ENCODE data around the gene TTC24. TPM values are rescaled to one million over a fixed set of nuclear protein-coding genes. Genes with fewer than 3 reads are reported as not detected.
A peak's percentile ranks its signal among the peaks of the same experiment; 100 is the strongest.

TTC24 gene
- total and polyA plus RNA-seq, 10 of the 15 experiments (the other 5 are each of a cell fraction or from before 2014, with no cell fraction given): 0.05 to 6.4 (median 2.9) TPM; not detected in 1

DNA sequence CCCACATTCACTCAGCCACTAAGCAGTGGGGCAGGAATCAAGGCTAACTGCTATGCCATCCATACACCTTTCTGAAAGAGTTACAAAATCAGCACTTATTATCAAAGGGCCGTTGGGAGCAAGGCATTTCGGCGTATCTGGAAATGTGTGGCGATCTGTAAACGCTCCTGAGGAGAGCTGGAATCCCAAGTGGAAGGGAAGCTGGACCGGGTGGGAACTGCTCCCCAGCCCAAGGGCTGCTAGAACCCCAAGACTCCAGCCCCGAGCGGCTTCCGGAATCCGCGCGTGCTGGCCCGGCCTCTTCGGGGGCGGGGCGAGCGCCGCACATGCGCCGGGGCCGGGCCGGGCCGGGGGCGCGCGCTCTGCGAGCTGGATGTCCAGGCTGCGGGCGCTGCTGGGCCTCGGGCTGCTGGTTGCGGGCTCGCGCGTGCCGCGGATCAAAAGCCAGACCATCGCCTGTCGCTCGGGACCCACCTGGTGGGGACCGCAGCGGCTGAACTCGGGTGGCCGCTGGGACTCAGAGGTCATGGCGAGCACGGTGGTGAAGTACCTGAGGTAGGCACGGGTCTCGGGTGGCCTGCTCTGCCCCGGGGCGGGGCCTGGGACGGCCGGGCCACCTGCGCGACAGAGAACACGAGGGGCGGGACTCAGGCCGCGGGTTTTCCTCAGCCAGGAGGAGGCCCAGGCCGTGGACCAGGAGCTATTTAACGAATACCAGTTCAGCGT, 12.1 kb downstream of the TTC24 start, which contains the start of gene NAXE:
NAXE (plus strand) TSS at position 345 of the 726 bp plus-strand sequence; CDS start at position 374, 29 bp downstream.
- Histone ChIP-seq H3K4me3 (peak within 1 kb of the TSS; percentile 89), H3K36me3 (ENCODE audit: control insufficient read depth in 2 of 2, insufficient read depth in 2 of 2, low read length in 1 of 2) (peaks cover 17 to 20% of the 10 kb centered on the region in 2 experiments; a peak in 3 of 4 replicates), H2AFZ (ENCODE audit: control insufficient read depth, low read depth, low read length) (peak within 1 kb of the TSS; percentile 97), H3K27ac (ENCODE audit: control insufficient read depth, insufficient read depth) (peak within 1 kb of the TSS; percentile 86), H3K4me1 (ENCODE audit: control insufficient read depth, insufficient read depth, low read length) (peaks cover 5% of the 10 kb centered on the region), H3K4me2 (ENCODE audit: control insufficient read depth, insufficient read depth) (peak within 1 kb of the TSS; percentile 99), H3K27me3 (replicated peaks in 1 of 2; ENCODE audit: control insufficient read depth in 2 of 2, insufficient read depth in 2 of 2, low read length in 1 of 2) (no peaks in the 10 kb centered on the region), H4K20me1 (ENCODE audit: control insufficient read depth, insufficient read depth) (no peaks in the 10 kb centered on the region), H3K79me2 (ENCODE audit: control insufficient read depth, insufficient read depth, low read length) (peaks cover 9% of the 10 kb centered on the region), H3K9me3 (replicated peaks; ENCODE audit: control insufficient read depth, insufficient read depth, low read length) (no peaks in the 10 kb centered on the region), H3K9ac (ENCODE audit: control insufficient read depth, insufficient read depth, low read length) (peak within 1 kb of the TSS; percentile 79)
- POLR2A ChIA-PET: interaction anchor here (0.6 to 3.1 kb wide), 13 partner anchors 9 to 558 kb away, joined by 3 to 39 read pairs (median 5); partner anchors contain the start of genes GPATCH4, ISG20L2, MEF2D and METTL25B
- ATAC-seq (peak; percentile 97), DNase-seq (ENCODE audit: low read depth, low spot score) (no peak), FAIRE-seq (peak; percentile 44)
- WGBS (ENCODE audit: insufficient coverage, insufficient replicate concordance, low lambda C conversion rate, missing lambda C conversion rate): 1% methylated on average over 46 of the region's 60 CpGs
- RAD21 ChIA-PET (ENCODE audit: unreplicated experiment): interaction anchor here (0.6 to 2.2 kb wide), 15 partner anchors 10 to 206 kb away, joined by 3 to 18 read pairs (median 5); partner anchors contain the start of genes GPATCH4 and NES
- intact Hi-C loops (cut with micrococcal nuclease; ENCODE audit: unreplicated experiment): no loop called here
- in situ Hi-C loops (cut with MboI): no loop called here
- SMC1A ChIA-PET (ENCODE audit: uncharacterized antibody, unreplicated experiment): interaction anchor here (0.6 to 5.9 kb wide), 16 partner anchors 11 to 136 kb away, joined by 3 to 47 read pairs (median 4); partner anchors contain the start of genes GPATCH4, MEF2D and TTC24
- BruUV-seq (replicated peaks): no TSS peak
- CTCF ChIA-PET: interaction anchor here (0.7 to 4.6 kb wide), 25 partner anchors 9 to 235 kb away, joined by 3 to 49 read pairs (median 4); partner anchors contain the start of genes GPATCH4, ISG20L2 and METTL25B
- TF ChIP-seq, protein P1, sequence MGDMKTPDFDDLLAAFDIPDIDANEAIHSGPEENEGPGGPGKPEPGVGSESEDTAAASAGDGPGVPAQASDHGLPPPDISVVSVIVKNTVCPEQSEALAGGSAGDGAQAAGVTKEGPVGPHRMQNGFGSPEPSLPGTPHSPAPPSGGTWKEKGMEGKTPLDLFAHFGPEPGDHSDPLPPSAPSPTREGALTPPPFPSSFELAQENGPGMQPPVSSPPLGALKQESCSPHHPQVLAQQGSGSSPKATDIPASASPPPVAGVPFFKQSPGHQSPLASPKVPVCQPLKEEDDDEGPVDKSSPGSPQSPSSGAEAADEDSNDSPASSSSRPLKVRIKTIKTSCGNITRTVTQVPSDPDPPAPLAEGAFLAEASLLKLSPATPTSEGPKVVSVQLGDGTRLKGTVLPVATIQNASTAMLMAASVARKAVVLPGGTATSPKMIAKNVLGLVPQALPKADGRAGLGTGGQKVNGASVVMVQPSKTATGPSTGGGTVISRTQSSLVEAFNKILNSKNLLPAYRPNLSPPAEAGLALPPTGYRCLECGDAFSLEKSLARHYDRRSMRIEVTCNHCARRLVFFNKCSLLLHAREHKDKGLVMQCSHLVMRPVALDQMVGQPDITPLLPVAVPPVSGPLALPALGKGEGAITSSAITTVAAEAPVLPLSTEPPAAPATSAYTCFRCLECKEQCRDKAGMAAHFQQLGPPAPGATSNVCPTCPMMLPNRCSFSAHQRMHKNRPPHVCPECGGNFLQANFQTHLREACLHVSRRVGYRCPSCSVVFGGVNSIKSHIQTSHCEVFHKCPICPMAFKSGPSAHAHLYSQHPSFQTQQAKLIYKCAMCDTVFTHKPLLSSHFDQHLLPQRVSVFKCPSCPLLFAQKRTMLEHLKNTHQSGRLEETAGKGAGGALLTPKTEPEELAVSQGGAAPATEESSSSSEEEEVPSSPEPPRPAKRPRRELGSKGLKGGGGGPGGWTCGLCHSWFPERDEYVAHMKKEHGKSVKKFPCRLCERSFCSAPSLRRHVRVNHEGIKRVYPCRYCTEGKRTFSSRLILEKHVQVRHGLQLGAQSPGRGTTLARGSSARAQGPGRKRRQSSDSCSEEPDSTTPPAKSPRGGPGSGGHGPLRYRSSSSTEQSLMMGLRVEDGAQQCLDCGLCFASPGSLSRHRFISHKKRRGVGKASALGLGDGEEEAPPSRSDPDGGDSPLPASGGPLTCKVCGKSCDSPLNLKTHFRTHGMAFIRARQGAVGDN (IDR thresholded peaks at IDR 0.05): peak; percentile 51
- TF ChIP-seq, protein P2, sequence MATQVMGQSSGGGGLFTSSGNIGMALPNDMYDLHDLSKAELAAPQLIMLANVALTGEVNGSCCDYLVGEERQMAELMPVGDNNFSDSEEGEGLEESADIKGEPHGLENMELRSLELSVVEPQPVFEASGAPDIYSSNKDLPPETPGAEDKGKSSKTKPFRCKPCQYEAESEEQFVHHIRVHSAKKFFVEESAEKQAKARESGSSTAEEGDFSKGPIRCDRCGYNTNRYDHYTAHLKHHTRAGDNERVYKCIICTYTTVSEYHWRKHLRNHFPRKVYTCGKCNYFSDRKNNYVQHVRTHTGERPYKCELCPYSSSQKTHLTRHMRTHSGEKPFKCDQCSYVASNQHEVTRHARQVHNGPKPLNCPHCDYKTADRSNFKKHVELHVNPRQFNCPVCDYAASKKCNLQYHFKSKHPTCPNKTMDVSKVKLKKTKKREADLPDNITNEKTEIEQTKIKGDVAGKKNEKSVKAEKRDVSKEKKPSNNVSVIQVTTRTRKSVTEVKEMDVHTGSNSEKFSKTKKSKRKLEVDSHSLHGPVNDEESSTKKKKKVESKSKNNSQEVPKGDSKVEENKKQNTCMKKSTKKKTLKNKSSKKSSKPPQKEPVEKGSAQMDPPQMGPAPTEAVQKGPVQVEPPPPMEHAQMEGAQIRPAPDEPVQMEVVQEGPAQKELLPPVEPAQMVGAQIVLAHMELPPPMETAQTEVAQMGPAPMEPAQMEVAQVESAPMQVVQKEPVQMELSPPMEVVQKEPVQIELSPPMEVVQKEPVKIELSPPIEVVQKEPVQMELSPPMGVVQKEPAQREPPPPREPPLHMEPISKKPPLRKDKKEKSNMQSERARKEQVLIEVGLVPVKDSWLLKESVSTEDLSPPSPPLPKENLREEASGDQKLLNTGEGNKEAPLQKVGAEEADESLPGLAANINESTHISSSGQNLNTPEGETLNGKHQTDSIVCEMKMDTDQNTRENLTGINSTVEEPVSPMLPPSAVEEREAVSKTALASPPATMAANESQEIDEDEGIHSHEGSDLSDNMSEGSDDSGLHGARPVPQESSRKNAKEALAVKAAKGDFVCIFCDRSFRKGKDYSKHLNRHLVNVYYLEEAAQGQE (IDR thresholded peaks at IDR 0.05; ENCODE audit: low read depth, low read length): no peak
- TF ChIP-seq POLR2AphosphoS2 (IDR thresholded peaks at IDR 0.05; ENCODE audit: low read depth, low read length) (peak; percentile 57; the same call in 1 of the 2 replicates), PML (IDR thresholded peaks at IDR 0.05; ENCODE audit: low read length) (peak; percentile 84; the same call in 1 of the 2 replicates), DPF2 (IDR thresholded peaks at IDR 0.05) (no peak), TARDBP (IDR thresholded peaks at IDR 0.05; ENCODE audit: borderline replicate concordance) (no peak), TCF7 (IDR thresholded peaks at IDR 0.05; ENCODE audit: borderline replicate concordance) (no peak), ESRRA (IDR thresholded peaks at IDR 0.05; ENCODE audit: low read length) (no peak), IKZF2 (IDR thresholded peaks at IDR 0.05) (no peak), IRF4 (IDR thresholded peaks at IDR 0.05; ENCODE audit: low read depth, low read length) (no peak), NBN (IDR thresholded peaks at IDR 0.05) (no peak; the same call in 1 of the 2 replicates)
- TF ChIP-seq, protein P3, sequence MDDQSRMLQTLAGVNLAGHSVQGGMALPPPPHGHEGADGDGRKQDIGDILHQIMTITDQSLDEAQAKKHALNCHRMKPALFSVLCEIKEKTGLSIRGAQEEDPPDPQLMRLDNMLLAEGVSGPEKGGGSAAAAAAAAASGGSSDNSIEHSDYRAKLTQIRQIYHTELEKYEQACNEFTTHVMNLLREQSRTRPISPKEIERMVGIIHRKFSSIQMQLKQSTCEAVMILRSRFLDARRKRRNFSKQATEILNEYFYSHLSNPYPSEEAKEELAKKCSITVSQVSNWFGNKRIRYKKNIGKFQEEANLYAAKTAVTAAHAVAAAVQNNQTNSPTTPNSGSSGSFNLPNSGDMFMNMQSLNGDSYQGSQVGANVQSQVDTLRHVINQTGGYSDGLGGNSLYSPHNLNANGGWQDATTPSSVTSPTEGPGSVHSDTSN (IDR thresholded peaks at IDR 0.05; ENCODE audit: insufficient replicate concordance, low read depth, low read length): no peak
- TF ChIP-seq, protein P4, sequence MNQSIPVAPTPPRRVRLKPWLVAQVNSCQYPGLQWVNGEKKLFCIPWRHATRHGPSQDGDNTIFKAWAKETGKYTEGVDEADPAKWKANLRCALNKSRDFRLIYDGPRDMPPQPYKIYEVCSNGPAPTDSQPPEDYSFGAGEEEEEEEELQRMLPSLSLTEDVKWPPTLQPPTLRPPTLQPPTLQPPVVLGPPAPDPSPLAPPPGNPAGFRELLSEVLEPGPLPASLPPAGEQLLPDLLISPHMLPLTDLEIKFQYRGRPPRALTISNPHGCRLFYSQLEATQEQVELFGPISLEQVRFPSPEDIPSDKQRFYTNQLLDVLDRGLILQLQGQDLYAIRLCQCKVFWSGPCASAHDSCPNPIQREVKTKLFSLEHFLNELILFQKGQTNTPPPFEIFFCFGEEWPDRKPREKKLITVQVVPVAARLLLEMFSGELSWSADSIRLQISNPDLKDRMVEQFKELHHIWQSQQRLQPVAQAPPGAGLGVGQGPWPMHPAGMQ (IDR thresholded peaks at IDR 0.05; ENCODE audit: borderline replicate concordance): no peak

All from GM12878 (cell line).